Loucy (cell line): ENCODE data around the gene PCGF6.

Source experiments
- H2AFZ ChIP-seq: fragments of 200-600 bp; sonication (generic); 2 replicates; pipeline ENCODE4 v1.6.0; 2016; ENCODE audit warnings: antibody characterized with exemption, mild to moderate bottlenecking, low read length, moderate library complexity
- H3F3A ChIP-seq: fragments of 200-600 bp; 2 replicates; pipeline ENCODE4 v1.6.0; 2016; ENCODE audit warnings: antibody characterized with exemption, low read depth, mild to moderate bottlenecking
- H3K27me3 ChIP-seq: fragments of 200-600 bp; sonication (generic); 2 replicates; pipeline ENCODE4 v1.6.1; 2014; ENCODE audit warnings: low read length, mild to moderate bottlenecking; ENCODE audit not compliant: insufficient read depth, poor library complexity, severe bottlenecking
- H3K36me3 ChIP-seq: fragments of 200-600 bp; sonication (generic); 2 replicates; pipeline ENCODE4 v1.6.1; 2016; ENCODE audit warnings: low read length; ENCODE audit not compliant: insufficient read depth
- H3K4me1 ChIP-seq: fragments of 200-600 bp; sonication (generic); 2 replicates; pipeline ENCODE4 v1.5.1; 2014; ENCODE audit warnings: low read length, mild to moderate bottlenecking; ENCODE audit not compliant: insufficient read depth, poor library complexity, severe bottlenecking
- H3K4me2 ChIP-seq: fragments of 200-600 bp; sonication (generic); 2 replicates; pipeline ENCODE4 v1.6.0; 2014; ENCODE audit warnings: antibody characterized with exemption, low read length, low read depth, mild to moderate bottlenecking; ENCODE audit not compliant: poor library complexity, severe bottlenecking
- H3K4me3 ChIP-seq: fragments of 200-600 bp; sonication (generic); 2 replicates; pipeline ENCODE4 v1.5.1; 2014; ENCODE audit warnings: low read length, mild to moderate bottlenecking, mixed read lengths; ENCODE audit not compliant: poor library complexity, severe bottlenecking
- H3K79me2 ChIP-seq: fragments of 200-600 bp; sonication (generic); 2 replicates; pipeline ENCODE4 v1.6.1; 2014; ENCODE audit warnings: low read length; ENCODE audit not compliant: insufficient read depth
- H3K9ac ChIP-seq: fragments of 200-600 bp; sonication (generic); 2 replicates; pipeline ENCODE4 v1.6.0; 2014; ENCODE audit warnings: mild to moderate bottlenecking, low read depth, low read length, moderate library complexity; ENCODE audit not compliant: poor library complexity, severe bottlenecking
- H3K9me2 ChIP-seq: fragments of 200-600 bp; sonication (generic); replicated peaks from 2 replicates; pipeline ENCODE4 v1.6.1; 2016; ENCODE audit warnings: low read depth, low read length, mixed read lengths
- H3K9me3 ChIP-seq: fragments of 200-600 bp; sonication (generic); 2 replicates; pipeline ENCODE4 v1.6.1; 2014; ENCODE audit warnings: mild to moderate bottlenecking, antibody characterized with exemption, low read length, low read depth; ENCODE audit not compliant: insufficient read depth
- H4K20me1 ChIP-seq: fragments of 200-600 bp; sonication (generic); 2 replicates; pipeline ENCODE4 v1.6.0; 2014; ENCODE audit warnings: antibody characterized with exemption, low read length, mild to moderate bottlenecking; ENCODE audit not compliant: insufficient read depth, poor library complexity, severe bottlenecking
- CTCF ChIP-seq: fragments of 200-600 bp; sonication (generic); conservative IDR thresholded peaks from 2 replicates; pipeline ENCODE4 v1.5.1; 2014; ENCODE audit warnings: mild to moderate bottlenecking, antibody characterized with exemption, low read length
- EZH2phosphoT487 ChIP-seq: fragments of 200-600 bp; IDR thresholded peaks from 2 replicates; pipeline ENCODE4 v1.6.1; 2018; ENCODE audit warnings: antibody characterized with exemption, mild to moderate bottlenecking, moderate library complexity, borderline replicate concordance

The PCGF6 gene

GRCh38 chr10:103257812-103258211 lies 93.1 kb downstream of the PCGF6 start:
- no peak overlapping the region for H3K4me3 ChIP-seq
- no peak overlapping the region for H3K9ac ChIP-seq
- no peak for TF ChIP-seq EZH2phosphoT487
- TF ChIP-seq CTCF, result no peak
- H3F3A ChIP-seq, result no peaks in the 10 kb centered on the region
- no peaks in the 10 kb centered on the region for H4K20me1 ChIP-seq
- H3K4me1 ChIP-seq, result no peaks in the 10 kb centered on the region
- H3K4me2 ChIP-seq, result no peak overlapping the region
- H3K27me3 ChIP-seq, result no peaks in the 10 kb centered on the region
- H3K9me3 ChIP-seq, result no peaks in the 10 kb centered on the region
- H3K36me3 ChIP-seq, result no peaks in the 10 kb centered on the region
- no peaks in the 10 kb centered on the region for H3K9me2 ChIP-seq
- no peak overlapping the region for H2AFZ ChIP-seq
- H3K79me2 ChIP-seq, result no peaks in the 10 kb centered on the region

- no peak for TF ChIP-seq CTCF
- no peak for TF ChIP-seq EZH2phosphoT487
- H3K4me3 ChIP-seq, result no peak overlapping the region
- H2AFZ ChIP-seq, result no peak overlapping the region
Observed at GRCh38 chr10:103256613-103257012, 94.3 kb downstream of the PCGF6 start.

GRCh38 chr10:103254538-103255325 lies 96.2 kb downstream of the PCGF6 start:
- Histone ChIP-seq H3K9ac (no peak overlapping the region), H3K27me3 (no peaks in the 10 kb centered on the region), H3K9me3 (no peaks in the 10 kb centered on the region), H3F3A (no peaks in the 10 kb centered on the region), H3K9me2 (no peaks in the 10 kb centered on the region), H2AFZ (no peak overlapping the region), H3K4me1 (no peaks in the 10 kb centered on the region), H3K4me3 (no peak overlapping the region), H3K79me2 (no peaks in the 10 kb centered on the region), H4K20me1 (no peaks in the 10 kb centered on the region), H3K36me3 (no peaks in the 10 kb centered on the region), H3K4me2 (no peak overlapping the region)
- TF ChIP-seq CTCF (no peak), EZH2phosphoT487 (no peak)

More at GRCh38 chr10:103256613-103257012, 94.3 kb downstream of the PCGF6 start:
- H3K79me2 ChIP-seq, result no peaks in the 10 kb centered on the region
- no peaks in the 10 kb centered on the region for H3K4me1 ChIP-seq
- H3K36me3 ChIP-seq, result no peaks in the 10 kb centered on the region
- no peaks in the 10 kb centered on the region for H3K9me2 ChIP-seq
- no peaks in the 10 kb centered on the region for H4K20me1 ChIP-seq
- no peak overlapping the region for H3K4me2 ChIP-seq
- no peaks in the 10 kb centered on the region for H3K9me3 ChIP-seq
- no peak overlapping the region for H3K9ac ChIP-seq
- H3K27me3 ChIP-seq, result no peaks in the 10 kb centered on the region
- H3F3A ChIP-seq, result no peaks in the 10 kb centered on the region
